ENCODE results near the gene MLLT10. TPM values are rescaled to one million over a fixed set of nuclear protein-coding genes. Genes with fewer than 3 reads are reported as not detected.

Gene MLLT10
- total and polyA plus RNA-seq, 2 of the 8 experiments (the other 6 are each of a cell fraction or from before 2014, with no cell fraction given), result 53.1 to 62.1 TPM

DNA sequence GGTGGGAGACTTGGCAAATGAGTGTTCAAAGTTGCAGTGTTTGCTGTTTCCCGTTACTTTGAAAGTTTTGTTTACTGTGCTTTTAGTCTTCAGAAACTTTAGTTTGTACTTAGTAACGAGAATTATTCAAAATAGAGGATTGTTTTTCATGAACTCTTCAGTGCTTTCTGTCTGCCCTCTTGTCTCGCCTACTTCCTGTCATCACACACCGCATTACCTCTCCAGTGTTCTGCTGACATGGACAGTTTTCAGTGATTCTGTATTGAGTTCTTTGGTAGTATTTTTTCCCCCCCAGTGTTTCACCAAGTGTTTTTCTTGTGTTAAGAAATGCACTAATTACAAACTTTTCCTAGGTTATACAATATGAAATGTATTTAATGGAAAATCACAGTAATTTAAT is 207.0 kb downstream of the MLLT10 start:
- Histone ChIP-seq H3K18ac (ENCODE audit: extremely low read depth, low read length) (no peak overlapping the region), H4K20me1 (replicated peaks in 1 of 2; ENCODE audit: control insufficient read depth in 1 of 2, insufficient read depth in 2 of 2, low read length in 2 of 2) (no peaks in the 10 kb centered on the region), H2BK12ac (ENCODE audit: low read depth, low read length) (no peak overlapping the region), H3K23ac (ENCODE audit: insufficient read length) (no peak overlapping the region), H2BK120ac (replicated peaks; ENCODE audit: low read depth, low read length) (no peak overlapping the region), H2AFZ (ENCODE audit: low read length) (no peak overlapping the region), H3K9ac (replicated peaks in 1 of 4; ENCODE audit: extremely low read depth in 1 of 4, low read depth in 3 of 4, low read length in 3 of 4) (no peak overlapping the region), H3K27ac (ENCODE audit: low read depth, low read length) (no peak overlapping the region), H3K4ac (replicated peaks; ENCODE audit: insufficient read length, low read depth, low read length) (no peak overlapping the region), H3K79me2 (ENCODE audit: control insufficient read depth in 1 of 2, insufficient read depth in 2 of 2, low read length in 2 of 2) (peaks cover 0 to 3% of the 10 kb centered on the region in 2 experiments; a peak in 1 of 4 replicates), H3K36me3 (ENCODE audit: control insufficient read depth in 2 of 4, insufficient read depth in 4 of 4, low read length in 3 of 4) (peaks cover 9 to 77% (median 26%) of the 10 kb centered on the region in 4 experiments), H3K56ac (replicated peaks; ENCODE audit: insufficient read length, low read depth, low read length) (no peak overlapping the region), H3K79me1 (ENCODE audit: low read depth, low read length) (no peaks in the 10 kb centered on the region; the same call in none of the 2 replicates), H4K91ac (replicated peaks; ENCODE audit: insufficient read length, low read length) (no peak overlapping the region), H4K5ac (ENCODE audit: insufficient read length, low read depth, low read length) (no peak overlapping the region), H2BK20ac (ENCODE audit: low read length) (no peak overlapping the region), H3K23me2 (ENCODE audit: low read depth, low read length) (no peaks in the 10 kb centered on the region), H2BK15ac (ENCODE audit: low read length) (no peak overlapping the region), H3K14ac (ENCODE audit: insufficient read length) (no peak overlapping the region), H3K4me3 (ENCODE audit: extremely low read depth in 1 of 4, insufficient read depth in 2 of 4, low read depth in 3 of 4, low read length in 4 of 4) (no peak overlapping the region), H4K8ac (ENCODE audit: extremely low read depth, insufficient read depth, low read length) (no peak overlapping the region), H3K27me3 (replicated peaks in 1 of 4; ENCODE audit: control insufficient read depth in 3 of 4, extremely low read depth in 1 of 4, insufficient read depth in 3 of 4, low read length in 3 of 4) (no peaks in the 10 kb centered on the region), H3K9me3 (ENCODE audit: insufficient read depth in 2 of 2, low read depth in 1 of 2, low read length in 1 of 2) (no peaks in the 10 kb centered on the region), H2BK5ac (ENCODE audit: low read depth, low read length) (no peak overlapping the region), H3K4me2 (ENCODE audit: insufficient read depth in 1 of 2, low read depth in 2 of 2, low read length in 2 of 2) (no peak overlapping the region), H3K4me1 (replicated peaks in 1 of 4; ENCODE audit: control insufficient read depth in 3 of 4, insufficient read depth in 4 of 4, low read length in 3 of 4) (peaks cover 0 to 5% (median 3%) of the 10 kb centered on the region in 4 experiments; a peak in 3 of 7 replicates), H2AK5ac (ENCODE audit: low read depth, low read length) (no peak overlapping the region)
- 94% methylated on average over 4 of the region's 4 CpGs; no CpG with 5 or more reads in 1 of the 2 experiments for WGBS, 2 experiments (ENCODE audit: extremely low coverage in 1 of 2, insufficient coverage in 1 of 2, insufficient read length in 1 of 2, insufficient replicate concordance in 2 of 2, low coverage in 1 of 2, low lambda C conversion rate in 2 of 2, missing lambda C conversion rate in 1 of 2)
- ChIA-PET POLR2A (ENCODE audit: partially characterized antibody) (interaction anchor here (3.2 kb wide), 1 partner anchor 10 kb away, joined by 10 read pairs; no protein-coding TSS in a partner anchor), CTCF (ENCODE audit: partially characterized antibody) (interaction anchor here (1.3 kb wide), 1 partner anchor 9 kb away, joined by 6 read pairs; no protein-coding TSS in a partner anchor)
- no peak for DNase-seq (ENCODE audit: low read depth in 1 of 2, low spot score in 2 of 2)
- no peak for FAIRE-seq
- TF ChIP-seq HDAC2 (IDR thresholded peaks at IDR 0.05; ENCODE audit: borderline replicate concordance in 1 of 2, low read depth in 2 of 2, low read length in 2 of 2) (no peak), RAD21 (IDR thresholded peaks at IDR 0.05 in 1 of 2, conservative IDR thresholded peaks at IDR 0.05 in 1 of 2; ENCODE audit: low read depth in 2 of 2, low read length in 2 of 2) (no peak), POLR2AphosphoS5 (IDR thresholded peaks at IDR 0.05; ENCODE audit: low read depth, low read length) (no peak)
